PC-9 (cell line): ENCODE results near the gene OBSL1. TPM values are rescaled to one million over a fixed set of nuclear protein-coding genes. Genes with fewer than 3 reads are reported as not detected.
A peak's percentile ranks its signal among the peaks of the same experiment; 100 is the strongest.

Experiments used
- Bru-seq: library from RNA; stranded (reverse); fragments of 400-500 nt; gene quantifications from one replicate; lab custom pipeline; 2021; lab: Mats Ljungman, UMichigan
- BruChase-seq, 2 experiments: library from RNA; stranded (reverse); fragments of 400-500 nt; gene quantifications; one replicate each; lab custom pipeline; 2021; lab: Mats Ljungman, UMichigan
- BruUV-seq: library from RNA; stranded (reverse); fragments of 400-500 nt; replicated peaks from 2 replicates; lab custom pipeline; 2021; lab: Mats Ljungman, UMichigan
- CTCF ChIA-PET: fragments of 300-600 bp; sonication (Branson Sonifier 250); formaldehyde crosslinking; loops from one replicate; lab custom pipeline; 2022; ENCODE audit warnings: antibody characterized with exemption; lab: Charles Lee
- POLR2A ChIA-PET: fragments of 300-600 bp; sonication (Branson Sonifier 250); formaldehyde crosslinking; loops from one replicate; lab custom pipeline; 2022; ENCODE audit warnings: antibody characterized with exemption; ENCODE audit not compliant: unreplicated experiment; lab: Charles Lee
- DNase-seq, 2 experiments: peaks; one replicate each; pipeline versions ENCODE4 v3.0.0 to v3.0.0-alpha.2; 2015 to 2022; ENCODE audit warnings: mixed read lengths in 1 of 2
- H2AFZ ChIP-seq: fragments of 200-600 bp; sonication (generic); 2 replicates; pipeline ENCODE4 v1.8.1; 2017; ENCODE audit warnings: antibody characterized with exemption
- H3F3A ChIP-seq: fragments of 200-600 bp; sonication (generic); 2 replicates; pipeline ENCODE4 v1.8.1; 2017; ENCODE audit warnings: antibody characterized with exemption, mild to moderate bottlenecking, low read depth; ENCODE audit not compliant: insufficient read depth
- H3K27ac ChIP-seq: fragments of 200-600 bp; sonication (generic); 2 replicates; pipeline ENCODE4 v1.6.1; 2016; ENCODE audit warnings: mixed run types
- H3K27me3 ChIP-seq: fragments of 200-600 bp; sonication (generic); 2 replicates; pipeline ENCODE4 v1.6.1; 2016; ENCODE audit warnings: low read depth, mixed run types; ENCODE audit not compliant: insufficient read depth
- H3K36me3 ChIP-seq: fragments of 200-600 bp; sonication (generic); 2 replicates; pipeline ENCODE4 v1.6.1; 2016; ENCODE audit warnings: low read depth, mixed run types
- H3K4me1 ChIP-seq: fragments of 200-600 bp; sonication (generic); replicated peaks from 2 replicates; pipeline ENCODE4 v1.6.1; 2016; ENCODE audit warnings: mixed run types; ENCODE audit not compliant: insufficient read depth
- H3K4me2 ChIP-seq: fragments of 200-600 bp; sonication (generic); 2 replicates; pipeline ENCODE4 v1.6.1; 2017; ENCODE audit warnings: mixed run types
- H3K4me3 ChIP-seq: fragments of 200-600 bp; sonication (generic); 2 replicates; pipeline ENCODE4 v1.6.1; 2016; ENCODE audit warnings: mixed run types
- H3K79me2 ChIP-seq: fragments of 200-600 bp; sonication (generic); 2 replicates; pipeline ENCODE4 v1.6.1; 2017; ENCODE audit warnings: low read depth, mixed run types
- H3K9me2 ChIP-seq: fragments of 200-600 bp; sonication (generic); 2 replicates; pipeline ENCODE4 v1.8.1; 2017; ENCODE audit warnings: mild to moderate bottlenecking; ENCODE audit not compliant: insufficient read depth
- H3K9me3 ChIP-seq: fragments of 200-600 bp; sonication (generic); 2 replicates; pipeline ENCODE4 v1.8.1; 2016; ENCODE audit warnings: low read depth; ENCODE audit not compliant: insufficient read depth
- H4K20me1 ChIP-seq: fragments of 200-600 bp; sonication (generic); 2 replicates; pipeline ENCODE4 v1.8.1; 2017; ENCODE audit not compliant: insufficient read depth
- EZH2 ChIP-seq: fragments of 200-600 bp; sonication (generic); IDR thresholded peaks from 2 replicates; pipeline ENCODE4 v1.8.0; 2017; ENCODE audit warnings: antibody characterized with exemption, low read depth
- intact Hi-C: fragments of 100-400 bp; cut with micrococcal nuclease; formaldehyde crosslinking; loops from one replicate; pipeline ENCODE4 v1.10.0; 2022; ENCODE audit not compliant: unreplicated experiment
- long read RNA-seq: library from polyadenylated mRNA; stranded (forward); transcript quantifications from one replicate; pipeline ENCODE4 v2.0.0, GENCODE V29; 2022
- total RNA-seq: library from RNA; stranded (reverse); gene quantifications from 2 replicates; pipeline ENCODE4 v1.2.3, GENCODE V29; 2021
- TF ChIP-seq, protein P1 (sequence below): fragments of 200-600 bp; sonication (generic); conservative IDR thresholded peaks from 2 replicates; pipeline ENCODE4 v1.6.1; 2017; ENCODE audit warnings: mixed run types, antibody characterized with exemption, mild to moderate bottlenecking, moderate library complexity

Gene OBSL1
- 110 and 161 TPM in 2 replicates for total RNA-seq
- Bru-seq, nascent RNA = percentile 54 among the genes with signal in this experiment
- percentile 67 among the genes with signal in this experiment for BruChase-seq, experiment 1, labeled RNA remaining after a 2-hour chase
- percentile 77 among the genes with signal in this experiment for BruChase-seq, experiment 2, labeled RNA remaining after a 6-hour chase
- long read RNA-seq, full-length matches to known transcripts = 62 of 113 reads
- long read RNA-seq, partial matches to known transcripts = 23 of 113 reads
- long read RNA-seq, other reads (novel, unspliced or antisense) = 28 of 113 reads

- BruUV-seq = no TSS peak
- Histone ChIP-seq H3K79me2 (peaks cover 13% of the 10 kb centered on the region), H3K27me3 (no peaks in the 10 kb centered on the region), H3K36me3 (no peaks in the 10 kb centered on the region), H3K9me2 (no peaks in the 10 kb centered on the region), H3F3A (peaks cover 13% of the 10 kb centered on the region), H3K4me2 (peak within 1 kb of the TSS; percentile 98), H2AFZ (peak within 1 kb of the TSS; percentile 70), H3K9me3 (no peaks in the 10 kb centered on the region), H4K20me1 (no peaks in the 10 kb centered on the region), H3K4me1 (peaks cover 28% of the 10 kb centered on the region), H3K4me3 (peak within 1 kb of the TSS; percentile 67), H3K27ac (peak within 1 kb of the TSS; percentile 64)
- intact Hi-C loops = loop anchor here (1.0 to 2.0 kb wide), 2 partner anchors 25 to 29 kb away; partner anchors contain the start of gene CHPF
- POLR2A ChIA-PET = interaction anchor here (0.5 to 0.8 kb wide), 5 partner anchors 19 to 565 kb away, joined by 3 to 9 read pairs (median 5); no protein-coding TSS in a partner anchor
- TF ChIP-seq EZH2 = no peak
- TF ChIP-seq, protein P1, sequence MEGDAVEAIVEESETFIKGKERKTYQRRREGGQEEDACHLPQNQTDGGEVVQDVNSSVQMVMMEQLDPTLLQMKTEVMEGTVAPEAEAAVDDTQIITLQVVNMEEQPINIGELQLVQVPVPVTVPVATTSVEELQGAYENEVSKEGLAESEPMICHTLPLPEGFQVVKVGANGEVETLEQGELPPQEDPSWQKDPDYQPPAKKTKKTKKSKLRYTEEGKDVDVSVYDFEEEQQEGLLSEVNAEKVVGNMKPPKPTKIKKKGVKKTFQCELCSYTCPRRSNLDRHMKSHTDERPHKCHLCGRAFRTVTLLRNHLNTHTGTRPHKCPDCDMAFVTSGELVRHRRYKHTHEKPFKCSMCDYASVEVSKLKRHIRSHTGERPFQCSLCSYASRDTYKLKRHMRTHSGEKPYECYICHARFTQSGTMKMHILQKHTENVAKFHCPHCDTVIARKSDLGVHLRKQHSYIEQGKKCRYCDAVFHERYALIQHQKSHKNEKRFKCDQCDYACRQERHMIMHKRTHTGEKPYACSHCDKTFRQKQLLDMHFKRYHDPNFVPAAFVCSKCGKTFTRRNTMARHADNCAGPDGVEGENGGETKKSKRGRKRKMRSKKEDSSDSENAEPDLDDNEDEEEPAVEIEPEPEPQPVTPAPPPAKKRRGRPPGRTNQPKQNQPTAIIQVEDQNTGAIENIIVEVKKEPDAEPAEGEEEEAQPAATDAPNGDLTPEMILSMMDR = no peak
- DNase-seq = peak; percentile 78 to 85
- CTCF ChIA-PET = interaction anchor here (0.6 to 1.4 kb wide), 4 partner anchors 12 to 346 kb away, joined by 5 to 8 read pairs (median 7); no protein-coding TSS in a partner anchor
Measured at GRCh38 chr2:219571311-219572236, at the start of gene OBSL1. TSS of gene OBSL1 (minus strand) at chr2:219571539. CDS start at chr2:219571232, 307 bp downstream.

DNA sequence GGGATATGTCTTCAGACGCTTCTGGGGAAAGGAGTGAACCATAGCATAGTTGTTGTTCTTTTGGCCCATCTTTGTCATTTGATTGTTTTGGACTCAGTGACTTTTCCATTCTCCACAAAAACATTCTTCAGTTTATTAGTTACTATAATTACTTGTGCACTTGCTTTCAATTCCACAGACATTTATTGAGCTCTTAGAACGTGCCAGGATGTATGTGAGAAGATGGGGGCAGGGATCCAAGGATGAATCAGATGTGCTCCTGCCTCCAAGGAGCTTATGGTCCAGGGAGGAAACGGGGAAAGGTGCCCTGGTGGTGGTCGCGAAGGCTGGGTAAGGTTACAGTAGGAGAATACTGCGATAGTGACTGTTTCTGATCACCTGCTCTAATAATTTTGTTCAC, 49.2 kb upstream of the OBSL1 start:
- H3K4me1 ChIP-seq = no peaks in the 10 kb centered on the region
- BruUV-seq = no TSS peak

More for the DNA sequence above, 49.2 kb upstream of the OBSL1 start:
- Histone ChIP-seq H3K79me2 (no peaks in the 10 kb centered on the region), H4K20me1 (no peaks in the 10 kb centered on the region), H3F3A (no peaks in the 10 kb centered on the region), H3K4me2 (no peak overlapping the region), H3K27ac (no peak overlapping the region), H2AFZ (no peak overlapping the region), H3K27me3 (no peaks in the 10 kb centered on the region), H3K36me3 (no peaks in the 10 kb centered on the region), H3K4me3 (no peak overlapping the region), H3K9me2 (no peaks in the 10 kb centered on the region), H3K9me3 (no peaks in the 10 kb centered on the region)
- intact Hi-C loops = no loop called here
- ChIA-PET CTCF (no interaction called here), POLR2A (interaction anchor here (0.6 kb wide), 1 partner anchor 14 kb away, joined by 3 read pairs; no protein-coding TSS in a partner anchor)
- TF ChIP-seq, protein P1 = no peak
- no peak for TF ChIP-seq EZH2
- no peak for DNase-seq
